Neural cell (in vitro differentiated cells): ENCODE results near the gene DCST1.

ENCODE experiments used
- EP300 ChIP-seq: fragments of 450-650 bp; conservative IDR thresholded peaks from 2 replicates; pipeline ENCODE4 v1.6.1; 2014; ENCODE audit warnings: antibody characterized with exemption, mild to moderate bottlenecking, moderate library complexity; ENCODE audit not compliant: poor library complexity, severe bottlenecking
- EZH2 ChIP-seq: fragments of 200-600, 300-800 bp; shearing (Covaris generic), sonication (generic); IDR thresholded peaks from 2 replicates; pipeline ENCODE4 v1.6.1; 2014; ENCODE audit warnings: antibody characterized with exemption, low read length, borderline replicate concordance, mild to moderate bottlenecking; ENCODE audit not compliant: insufficient read depth, poor library complexity, severe bottlenecking
- POLR2AphosphoS5 ChIP-seq: IDR thresholded peaks from 2 replicates; pipeline ENCODE4 v1.6.1; 2012
- RAD21 ChIP-seq: fragments of 450-650 bp; conservative IDR thresholded peaks from 2 replicates; pipeline ENCODE4 v1.6.1; 2014; ENCODE audit warnings: antibody characterized with exemption, mild to moderate bottlenecking, moderate library complexity
- SMC3 ChIP-seq: fragments of 450-650 bp; conservative IDR thresholded peaks from 2 replicates; pipeline ENCODE4 v1.6.1; 2014; ENCODE audit warnings: antibody characterized with exemption, mild to moderate bottlenecking, moderate library complexity; ENCODE audit not compliant: poor library complexity
- TAF1 ChIP-seq: IDR thresholded peaks from 2 replicates; pipeline ENCODE4 v1.6.1; 2012; ENCODE audit warnings: low read depth
- TF ChIP-seq, protein P1 (sequence below): fragments of 450-650 bp; IDR thresholded peaks from 2 replicates; pipeline ENCODE4 v1.5.1; 2014; ENCODE audit warnings: antibody characterized with exemption, mild to moderate bottlenecking, moderate library complexity; ENCODE audit not compliant: poor library complexity, severe bottlenecking
- TF ChIP-seq, protein P2 (sequence below): IDR thresholded peaks from 2 replicates; pipeline ENCODE4 v1.6.1; 2012; ENCODE audit warnings: borderline replicate concordance

DNA sequence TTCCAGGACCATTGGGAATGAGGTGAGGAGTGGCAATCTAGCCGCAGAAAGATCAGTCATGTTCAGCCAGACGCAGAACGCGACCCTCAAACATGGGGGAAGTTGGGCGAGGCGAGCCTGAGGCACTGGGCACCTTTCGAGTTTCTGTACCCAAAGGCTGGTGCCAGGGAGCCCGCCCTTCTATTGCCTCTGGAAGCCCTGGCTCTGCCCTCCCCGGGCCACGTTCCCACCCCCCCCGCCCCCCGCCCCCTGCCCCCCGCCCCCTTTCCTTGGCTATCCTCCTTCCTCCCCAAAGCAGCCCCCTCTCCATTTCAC, 33.3 kb upstream of the DCST1 start:
- TF ChIP-seq, protein P1, sequence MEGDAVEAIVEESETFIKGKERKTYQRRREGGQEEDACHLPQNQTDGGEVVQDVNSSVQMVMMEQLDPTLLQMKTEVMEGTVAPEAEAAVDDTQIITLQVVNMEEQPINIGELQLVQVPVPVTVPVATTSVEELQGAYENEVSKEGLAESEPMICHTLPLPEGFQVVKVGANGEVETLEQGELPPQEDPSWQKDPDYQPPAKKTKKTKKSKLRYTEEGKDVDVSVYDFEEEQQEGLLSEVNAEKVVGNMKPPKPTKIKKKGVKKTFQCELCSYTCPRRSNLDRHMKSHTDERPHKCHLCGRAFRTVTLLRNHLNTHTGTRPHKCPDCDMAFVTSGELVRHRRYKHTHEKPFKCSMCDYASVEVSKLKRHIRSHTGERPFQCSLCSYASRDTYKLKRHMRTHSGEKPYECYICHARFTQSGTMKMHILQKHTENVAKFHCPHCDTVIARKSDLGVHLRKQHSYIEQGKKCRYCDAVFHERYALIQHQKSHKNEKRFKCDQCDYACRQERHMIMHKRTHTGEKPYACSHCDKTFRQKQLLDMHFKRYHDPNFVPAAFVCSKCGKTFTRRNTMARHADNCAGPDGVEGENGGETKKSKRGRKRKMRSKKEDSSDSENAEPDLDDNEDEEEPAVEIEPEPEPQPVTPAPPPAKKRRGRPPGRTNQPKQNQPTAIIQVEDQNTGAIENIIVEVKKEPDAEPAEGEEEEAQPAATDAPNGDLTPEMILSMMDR, result no peak
- TF ChIP-seq, protein P2, sequence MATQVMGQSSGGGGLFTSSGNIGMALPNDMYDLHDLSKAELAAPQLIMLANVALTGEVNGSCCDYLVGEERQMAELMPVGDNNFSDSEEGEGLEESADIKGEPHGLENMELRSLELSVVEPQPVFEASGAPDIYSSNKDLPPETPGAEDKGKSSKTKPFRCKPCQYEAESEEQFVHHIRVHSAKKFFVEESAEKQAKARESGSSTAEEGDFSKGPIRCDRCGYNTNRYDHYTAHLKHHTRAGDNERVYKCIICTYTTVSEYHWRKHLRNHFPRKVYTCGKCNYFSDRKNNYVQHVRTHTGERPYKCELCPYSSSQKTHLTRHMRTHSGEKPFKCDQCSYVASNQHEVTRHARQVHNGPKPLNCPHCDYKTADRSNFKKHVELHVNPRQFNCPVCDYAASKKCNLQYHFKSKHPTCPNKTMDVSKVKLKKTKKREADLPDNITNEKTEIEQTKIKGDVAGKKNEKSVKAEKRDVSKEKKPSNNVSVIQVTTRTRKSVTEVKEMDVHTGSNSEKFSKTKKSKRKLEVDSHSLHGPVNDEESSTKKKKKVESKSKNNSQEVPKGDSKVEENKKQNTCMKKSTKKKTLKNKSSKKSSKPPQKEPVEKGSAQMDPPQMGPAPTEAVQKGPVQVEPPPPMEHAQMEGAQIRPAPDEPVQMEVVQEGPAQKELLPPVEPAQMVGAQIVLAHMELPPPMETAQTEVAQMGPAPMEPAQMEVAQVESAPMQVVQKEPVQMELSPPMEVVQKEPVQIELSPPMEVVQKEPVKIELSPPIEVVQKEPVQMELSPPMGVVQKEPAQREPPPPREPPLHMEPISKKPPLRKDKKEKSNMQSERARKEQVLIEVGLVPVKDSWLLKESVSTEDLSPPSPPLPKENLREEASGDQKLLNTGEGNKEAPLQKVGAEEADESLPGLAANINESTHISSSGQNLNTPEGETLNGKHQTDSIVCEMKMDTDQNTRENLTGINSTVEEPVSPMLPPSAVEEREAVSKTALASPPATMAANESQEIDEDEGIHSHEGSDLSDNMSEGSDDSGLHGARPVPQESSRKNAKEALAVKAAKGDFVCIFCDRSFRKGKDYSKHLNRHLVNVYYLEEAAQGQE, result no peak
- TF ChIP-seq POLR2AphosphoS5 (no peak), TAF1 (no peak), EZH2 (no peak), RAD21 (no peak), EP300 (no peak), SMC3 (no peak)
